ENCODE measurements around the gene TEKTIP1.

GRCh38 chr19:3506384-3507340 is 32.3 kb upstream of the TEKTIP1 start:
- TF ChIP-seq SUZ12 (IDR thresholded peaks at IDR 0.05; ENCODE audit: extremely low read depth, insufficient read depth, insufficient read length) (no peak), YY1 (IDR thresholded peaks at IDR 0.05; ENCODE audit: insufficient read depth, insufficient read length) (no peak)

All from NT2/D1 (cell line).